CD4-positive, alpha-beta T cell treated with Interferon alpha-2 for 1 hour (primary cell): Measurements from ENCODE around the gene HMOX1.
A peak's percentile ranks its signal among the peaks of the same experiment; 100 is the strongest.
"Not testable (repeated sequence)": the region's sequence is repeated elsewhere in the genome, so short reads cannot be mapped to it uniquely, and the experiment has no call there.

Experiments used
- DNase-seq, 2 donors: peaks; one replicate each; pipeline ENCODE4 v3.0.0-alpha.2; 2020 to 2022

HMOX1 gene

GRCh38 chr22:35437049-35437448, 56.2 kb downstream of the HMOX1 start:
- DNase-seq = peak in 1 of 2 donors; percentile 13

- DNase-seq = not testable (repeated sequence)
Observed at GRCh38 chr22:35438673-35439364, 57.9 kb downstream of the HMOX1 start.

GRCh38 chr22:35439365-35439717, 58.4 kb downstream of the HMOX1 start:
- DNase-seq = no peak

- no peak for DNase-seq
Observed at GRCh38 chr22:35440129-35440528, 59.2 kb downstream of the HMOX1 start.

- DNase-seq = no peak
Observed at GRCh38 chr22:35441489-35442100, 60.7 kb downstream of the HMOX1 start.

- no peak for DNase-seq
Observed at GRCh38 chr22:35442471-35442870, 61.6 kb downstream of the HMOX1 start.

GRCh38 chr22:35443338-35443737, 62.4 kb downstream of the HMOX1 start:
- no peak for DNase-seq
